HG03159 (cell line): Measurements from ENCODE around the gene SPCS1.
"Not testable (repeated sequence)": the region's sequence is repeated elsewhere in the genome, so short reads cannot be mapped to it uniquely, and the experiment has no call there.

Experiments
- ATAC-seq: cut with Tn5 transposase; IDR thresholded peaks from one replicate; pipeline ENCODE4 v1.9.1; 2021; ENCODE audit warnings: mild to moderate bottlenecking, moderate library complexity; ENCODE audit not compliant: unreplicated experiment

The SPCS1 gene

GRCh38 chr3:52705688-52706686 is at the start of gene SPCS1, which contains the start of gene GLT8D1:
TSS of gene SPCS1 (plus strand) at chr3:52706106. CDS start at chr3:52706247, 141 bp downstream.
TSS of gene GLT8D1 (minus strand) at chr3:52705791. CDS start at chr3:52700460, 5,331 bp downstream.
- ATAC-seq = peak; percentile 75

- ATAC-seq = no peak
These were observed 45.9 kb upstream of the SPCS1 start for GRCh38 chr3:52660046-52660445.

GRCh38 chr3:52663098-52663497 is 42.8 kb upstream of the SPCS1 start:
- no peak for ATAC-seq

- peak; percentile 61 for ATAC-seq
These were observed 35.0 kb upstream of the SPCS1 start for GRCh38 chr3:52670621-52671521.

GRCh38 chr3:52671676-52672075 is 34.2 kb upstream of the SPCS1 start:
- ATAC-seq = no peak

GRCh38 chr3:52676201-52676600 is 29.7 kb upstream of the SPCS1 start:
- not testable (repeated sequence) for ATAC-seq

- ATAC-seq = no peak
These were observed 27.4 kb upstream of the SPCS1 start for GRCh38 chr3:52678265-52679198.

- no peak for ATAC-seq
These were observed 26.7 kb upstream of the SPCS1 start for GRCh38 chr3:52679199-52679538.

- no peak for ATAC-seq
These were observed 26.1 kb upstream of the SPCS1 start for GRCh38 chr3:52679811-52680210.

GRCh38 chr3:52681596-52681995 is 24.3 kb upstream of the SPCS1 start:
- no peak for ATAC-seq

GRCh38 chr3:52682016-52682415 is 23.9 kb upstream of the SPCS1 start:
- ATAC-seq = no peak

GRCh38 chr3:52683611-52684010 is 22.3 kb upstream of the SPCS1 start:
- ATAC-seq = no peak

- no peak for ATAC-seq
These were observed 21.7 kb upstream of the SPCS1 start for GRCh38 chr3:52684184-52684583.

- ATAC-seq = peak; percentile 82
These were observed 20.6 kb upstream of the SPCS1 start for GRCh38 chr3:52685285-52685708.

- peak; percentile 69 for ATAC-seq
These were observed 19.9 kb upstream of the SPCS1 start, which contains the start of the genes GNL3 and PBRM1 for GRCh38 chr3:52685709-52686691. TSS of gene GNL3 (plus strand) at chr3:52686032. CDS start at chr3:52686093, 61 bp downstream. TSS of gene PBRM1 (minus strand) at chr3:52685913.

GRCh38 chr3:52688266-52688665 is 17.6 kb upstream of the SPCS1 start:
- no peak for ATAC-seq

GRCh38 chr3:52689151-52689550 is 16.8 kb upstream of the SPCS1 start:
- no peak for ATAC-seq

- ATAC-seq = no peak
These were observed 15.3 kb upstream of the SPCS1 start for GRCh38 chr3:52690560-52690959.

GRCh38 chr3:52693071-52693470 is 12.8 kb upstream of the SPCS1 start:
- ATAC-seq = no peak
